GM12878 (cell line): Measurements from ENCODE around the gene HRH3. TPM values are rescaled to one million over a fixed set of nuclear protein-coding genes. Genes with fewer than 3 reads are reported as not detected.

ENCODE experiments used
- ATAC-seq: fragments of 200-7000 bp; cut with Tn5 transposase; 3 replicates; pipeline ENCODE4 v1.9.1; 2020; ENCODE audit warnings: mild to moderate bottlenecking, moderate library complexity
- BruUV-seq: library from RNA; stranded (reverse); fragments of 400-500 nt; replicated peaks from 2 replicates; lab custom pipeline; 2021; lab: Mats Ljungman, UMichigan
- CTCF ChIA-PET: fragments of 300-600 bp; sonication (Branson Sonifier 250); formaldehyde crosslinking; extraction: SDS; loops from one replicate; lab custom pipeline; 2021; ENCODE audit warnings: inconsistent platforms; lab: Yijun Ruan, JAX
- POLR2A ChIA-PET: fragments of 350-600 bp; formaldehyde crosslinking; extraction: SDS; loops from one replicate; lab custom pipeline; 2021; ENCODE audit warnings: inconsistent platforms; lab: Charles Lee
- RAD21 ChIA-PET: fragments of 300-600 bp; sonication (Branson Sonifier 250); formaldehyde crosslinking; loops from one replicate; lab custom pipeline; 2023; ENCODE audit warnings: antibody characterized with exemption; ENCODE audit not compliant: unreplicated experiment; lab: Charles Lee
- SMC1A ChIA-PET: fragments of 300-600 bp; sonication (Branson Sonifier 250); formaldehyde crosslinking; loops from one replicate; lab custom pipeline; 2023; ENCODE audit not compliant: unreplicated experiment, uncharacterized antibody; lab: Charles Lee
- DNase-seq: peaks from one replicate; pipeline ENCODE4 v3.0.0-alpha.2; 2011; ENCODE audit warnings: low read depth, low spot score
- FAIRE-seq: peaks from 3 replicates; lab custom pipeline; 2011; peaks lifted over from hg19 to GRCh38; lab: Jason Lieb, UNC
- H2AFZ ChIP-seq: 2 replicates; pipeline ENCODE4 v1.6.0; 2011; ENCODE audit warnings: low read depth, low read length, control low read depth; ENCODE audit not compliant: control insufficient read depth
- H3K27ac ChIP-seq: 2 replicates; pipeline ENCODE4 v1.5.1; 2011; ENCODE audit warnings: control low read depth; ENCODE audit not compliant: control insufficient read depth, insufficient read depth
- H3K27me3 ChIP-seq, 2 experiments: replicated peaks in 1 of 2; 2 replicates each; pipeline versions ENCODE4 v1.6.0 to v1.6.1; 2011; ENCODE audit warnings: low read length in 1 of 2; ENCODE audit not compliant: control insufficient read depth in 2 of 2, insufficient read depth in 2 of 2
- H3K36me3 ChIP-seq, 2 experiments: 2 replicates each; pipeline ENCODE4 v1.5.1; 2011; ENCODE audit warnings: low read length in 1 of 2; ENCODE audit not compliant: control insufficient read depth in 2 of 2, insufficient read depth in 2 of 2
- H3K4me1 ChIP-seq: 2 replicates; pipeline ENCODE4 v1.6.1; 2011; ENCODE audit warnings: mild to moderate bottlenecking, low read length, moderate library complexity, mixed read lengths; ENCODE audit not compliant: control insufficient read depth, insufficient read depth
- H3K4me2 ChIP-seq: 2 replicates; pipeline ENCODE4 v1.6.0; 2011; ENCODE audit warnings: control low read depth; ENCODE audit not compliant: control insufficient read depth, insufficient read depth
- H3K4me3 ChIP-seq: fragments of 200-600 bp; sonication (generic); 2 replicates; pipeline ENCODE4 v1.5.1; 2016
- H3K79me2 ChIP-seq: 2 replicates; pipeline ENCODE4 v1.6.0; 2011; ENCODE audit warnings: low read length; ENCODE audit not compliant: control insufficient read depth, insufficient read depth
- H3K9ac ChIP-seq: 2 replicates; pipeline ENCODE4 v1.8.0; 2011; ENCODE audit warnings: low read length, control low read depth, mixed read lengths; ENCODE audit not compliant: control insufficient read depth, insufficient read depth
- H3K9me3 ChIP-seq: replicated peaks from 3 replicates; pipeline ENCODE4 v1.5.1; 2011; ENCODE audit warnings: mild to moderate bottlenecking, low read length; ENCODE audit not compliant: control insufficient read depth, insufficient read depth
- H4K20me1 ChIP-seq: 2 replicates; pipeline ENCODE4 v1.6.0; 2011; ENCODE audit not compliant: control insufficient read depth, insufficient read depth
- CREM ChIP-seq: IDR thresholded peaks from 2 replicates; pipeline ENCODE4 v1.6.1; 2014; ENCODE audit warnings: antibody characterized with exemption, low read depth
- FOXK2 ChIP-seq: fragments of 450-650 bp; IDR thresholded peaks from 2 replicates; pipeline ENCODE4 v1.6.1; 2017; ENCODE audit warnings: mild to moderate bottlenecking, moderate library complexity
- IKZF2 ChIP-seq, 2 experiments: fragments of 450-650 bp; IDR thresholded peaks; 2 replicates each; pipeline ENCODE4 v1.6.1; 2017; ENCODE audit warnings: mild to moderate bottlenecking in 2 of 2, moderate library complexity in 2 of 2
- KLF5 ChIP-seq: fragments of 450-650 bp; IDR thresholded peaks from 2 replicates; pipeline ENCODE4 v1.6.1; 2014; ENCODE audit warnings: mild to moderate bottlenecking; ENCODE audit not compliant: partially characterized antibody
- PAX5 ChIP-seq: IDR thresholded peaks from 2 replicates; pipeline ENCODE4 v1.6.1; 2011; ENCODE audit warnings: low read depth, low read length, borderline replicate concordance
- RAD21 ChIP-seq: IDR thresholded peaks from 2 replicates; pipeline ENCODE4 v1.6.1; 2011; ENCODE audit warnings: mild to moderate bottlenecking, low read depth, low read length, moderate library complexity; ENCODE audit not compliant: insufficient read depth
- REST ChIP-seq: IDR thresholded peaks from 2 replicates; pipeline ENCODE4 v1.6.1; 2012; ENCODE audit warnings: mild to moderate bottlenecking, low read depth, low read length
- RUNX3 ChIP-seq: IDR thresholded peaks from 2 replicates; pipeline ENCODE4 v1.6.1; 2012; ENCODE audit warnings: low read length, inconsistent platforms
- STAT1 ChIP-seq: fragments of 450-650 bp; conservative IDR thresholded peaks from 2 replicates; pipeline ENCODE4 v1.6.1; 2014; ENCODE audit warnings: antibody characterized with exemption, mild to moderate bottlenecking
- USF2 ChIP-seq: IDR thresholded peaks from 2 replicates; pipeline ENCODE4 v1.6.1; 2011; ENCODE audit warnings: low read depth, low read length, improper control_type of control experiment, borderline replicate concordance
- ZNF687 ChIP-seq: fragments of 450-650 bp; IDR thresholded peaks from 2 replicates; pipeline ENCODE4 v1.6.1; 2017; ENCODE audit warnings: mild to moderate bottlenecking, moderate library complexity
- WGBS: methylation state at CpG from one replicate; pipeline ENCODE4 v1.1.6; 2016; ENCODE audit warnings: low lambda C conversion rate; ENCODE audit not compliant: insufficient replicate concordance, insufficient coverage; ENCODE audit errors: missing lambda C conversion rate; 5-methylcytosine and 5-hydroxymethylcytosine counted together
- in situ Hi-C: fragments of 300-500 bp; cut with MboI; formaldehyde crosslinking; loops from 9 replicates; pipeline ENCODE4 v1.14.3; 2018; ENCODE audit warnings: mixed read lengths
- intact Hi-C: fragments of 100-400 bp; cut with micrococcal nuclease; formaldehyde crosslinking; loops from one replicate; pipeline ENCODE4 v1.14.2; 2022; ENCODE audit not compliant: unreplicated experiment
- polyA plus RNA-seq, 11 experiments: library from polyadenylated mRNA; depleted of rRNA in 4 of 11; unstranded in 6 of 11; stranded (reverse) in 5 of 11; fragments of >200 nt; fragmentation: Nextera tagmentation in 4 of 11; fragmentation: Illumina TruSeq in 1 of 11; extraction: Ambion mirVana in 4 of 11; extraction: Trizol in 1 of 11; gene quantifications; 1 replicate in 1 of 11; 2 replicates in 10 of 11; pipeline versions ENCODE4 v1.2.1 to v1.2.3, GENCODE V29; 2011 to 2016; ENCODE audit warnings: inconsistent platforms in 2 of 11, missing spikeins in 2 of 11, low read depth in 1 of 11
- total RNA-seq, 4 experiments: library from RNA; depleted of rRNA in 3 of 4; stranded (reverse); fragments of >200 nt in 3 of 4; fragmentation: Illumina TruSeq in 1 of 4; extraction: Trizol in 1 of 4; gene quantifications; 2 replicates each; pipeline versions ENCODE4 v1.2.1 to v1.2.3, GENCODE V29; 2013 to 2021

HRH3 gene
- total and polyA plus RNA-seq, 10 of the 15 experiments (the other 5 are each of a cell fraction or from before 2014, with no cell fraction given), result not detected

GRCh38 chr20:62262064-62262463, 42.0 kb upstream of the HRH3 start:
- H3K27ac ChIP-seq, result no peak overlapping the region
- ChIA-PET RAD21 (no interaction called here), CTCF (no interaction called here), POLR2A (no interaction called here), SMC1A (no interaction called here)
- no TSS peak for BruUV-seq
- H3K9ac ChIP-seq, result no peak overlapping the region
- ATAC-seq, result no peak
- no peaks in the 10 kb centered on the region for H3K79me2 ChIP-seq
- TF ChIP-seq RAD21 (no peak), CREM (no peak), USF2 (no peak), FOXK2 (no peak), RUNX3 (no peak), REST (no peak), STAT1 (no peak), IKZF2 (IDR thresholded peaks at IDR 0.05) (no peak), KLF5 (no peak), PAX5 (no peak), ZNF687 (no peak)
- H4K20me1 ChIP-seq, result no peaks in the 10 kb centered on the region
- FAIRE-seq, result no peak
- H3K4me2 ChIP-seq, result no peak overlapping the region
- H3K4me3 ChIP-seq, result no peak overlapping the region
- H3K9me3 ChIP-seq, result no peaks in the 10 kb centered on the region; the same call in 2 of the 3 replicates
- in situ Hi-C loops (no loop called here), intact Hi-C loops (no loop called here)
- no peaks in the 10 kb centered on the region for H3K27me3 ChIP-seq
- H3K4me1 ChIP-seq, result no peaks in the 10 kb centered on the region
- WGBS, result 88% methylated on average over 10 of the region's 10 CpGs
- H3K36me3 ChIP-seq, result peaks cover 16 to 21% of the 10 kb centered on the region in 2 experiments; a peak in 3 of 4 replicates
- DNase-seq, result no peak
- H2AFZ ChIP-seq, result no peak overlapping the region
